HG03060 (cell line): Measurements from ENCODE around the gene TRIM37.
"Not testable (repeated sequence)": the region's sequence is repeated elsewhere in the genome, so short reads cannot be mapped to it uniquely, and the experiment has no call there.

Experiments
- ATAC-seq: cut with Tn5 transposase; IDR thresholded peaks from one replicate; pipeline ENCODE4 v1.9.1; 2021; ENCODE audit warnings: low read depth, moderate number of reproducible peaks; ENCODE audit not compliant: unreplicated experiment

TRIM37 gene, protein sequence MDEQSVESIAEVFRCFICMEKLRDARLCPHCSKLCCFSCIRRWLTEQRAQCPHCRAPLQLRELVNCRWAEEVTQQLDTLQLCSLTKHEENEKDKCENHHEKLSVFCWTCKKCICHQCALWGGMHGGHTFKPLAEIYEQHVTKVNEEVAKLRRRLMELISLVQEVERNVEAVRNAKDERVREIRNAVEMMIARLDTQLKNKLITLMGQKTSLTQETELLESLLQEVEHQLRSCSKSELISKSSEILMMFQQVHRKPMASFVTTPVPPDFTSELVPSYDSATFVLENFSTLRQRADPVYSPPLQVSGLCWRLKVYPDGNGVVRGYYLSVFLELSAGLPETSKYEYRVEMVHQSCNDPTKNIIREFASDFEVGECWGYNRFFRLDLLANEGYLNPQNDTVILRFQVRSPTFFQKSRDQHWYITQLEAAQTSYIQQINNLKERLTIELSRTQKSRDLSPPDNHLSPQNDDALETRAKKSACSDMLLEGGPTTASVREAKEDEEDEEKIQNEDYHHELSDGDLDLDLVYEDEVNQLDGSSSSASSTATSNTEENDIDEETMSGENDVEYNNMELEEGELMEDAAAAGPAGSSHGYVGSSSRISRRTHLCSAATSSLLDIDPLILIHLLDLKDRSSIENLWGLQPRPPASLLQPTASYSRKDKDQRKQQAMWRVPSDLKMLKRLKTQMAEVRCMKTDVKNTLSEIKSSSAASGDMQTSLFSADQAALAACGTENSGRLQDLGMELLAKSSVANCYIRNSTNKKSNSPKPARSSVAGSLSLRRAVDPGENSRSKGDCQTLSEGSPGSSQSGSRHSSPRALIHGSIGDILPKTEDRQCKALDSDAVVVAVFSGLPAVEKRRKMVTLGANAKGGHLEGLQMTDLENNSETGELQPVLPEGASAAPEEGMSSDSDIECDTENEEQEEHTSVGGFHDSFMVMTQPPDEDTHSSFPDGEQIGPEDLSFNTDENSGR

DNA sequence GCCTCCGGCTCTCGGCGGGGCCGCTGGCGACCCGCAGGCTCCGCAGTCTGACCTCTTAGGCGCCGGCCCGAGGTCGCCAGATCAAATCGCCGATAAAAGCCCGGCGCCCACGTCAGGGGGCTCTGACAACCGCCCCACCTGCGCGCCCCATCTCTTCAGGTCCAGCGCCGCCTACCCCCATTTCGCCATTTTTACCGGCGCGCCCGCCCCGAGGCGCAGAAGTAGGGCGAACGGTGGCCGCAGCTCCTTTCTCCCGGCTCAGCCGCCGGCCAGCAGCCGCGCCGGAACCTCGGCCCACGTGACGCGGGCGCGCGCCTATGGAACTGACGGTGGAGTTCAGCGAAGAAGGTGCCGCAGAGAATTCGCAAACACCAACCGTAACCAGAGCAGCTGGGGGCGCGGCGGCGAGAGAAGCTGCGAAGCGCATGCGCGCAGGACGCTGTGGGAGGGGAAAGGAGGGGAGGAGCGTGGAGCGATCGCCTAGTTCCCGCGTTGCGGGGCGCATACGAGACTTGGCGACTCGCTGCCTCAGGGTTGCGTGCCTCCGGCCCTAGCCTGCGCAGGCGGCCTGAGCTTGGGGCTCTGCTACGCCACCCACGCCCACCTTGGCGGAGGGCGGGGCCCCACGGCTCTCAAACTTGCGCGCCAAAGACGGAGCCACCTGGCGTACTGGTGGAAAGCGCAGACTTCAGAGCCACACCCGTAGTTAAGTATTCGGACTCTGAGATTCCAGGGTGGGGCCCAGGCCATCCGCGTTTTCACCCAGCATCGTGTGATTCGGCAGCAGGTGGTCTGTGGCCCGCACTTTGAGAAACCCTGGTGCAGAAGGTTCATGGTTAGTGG is at the start of gene TRIM37:
Gene TRIM37 (minus strand): TSS at position 418 of the 843 bp plus-strand sequence. CDS start 419 bp downstream, outside the sequence.
- peak; percentile 85 for ATAC-seq

DNA sequence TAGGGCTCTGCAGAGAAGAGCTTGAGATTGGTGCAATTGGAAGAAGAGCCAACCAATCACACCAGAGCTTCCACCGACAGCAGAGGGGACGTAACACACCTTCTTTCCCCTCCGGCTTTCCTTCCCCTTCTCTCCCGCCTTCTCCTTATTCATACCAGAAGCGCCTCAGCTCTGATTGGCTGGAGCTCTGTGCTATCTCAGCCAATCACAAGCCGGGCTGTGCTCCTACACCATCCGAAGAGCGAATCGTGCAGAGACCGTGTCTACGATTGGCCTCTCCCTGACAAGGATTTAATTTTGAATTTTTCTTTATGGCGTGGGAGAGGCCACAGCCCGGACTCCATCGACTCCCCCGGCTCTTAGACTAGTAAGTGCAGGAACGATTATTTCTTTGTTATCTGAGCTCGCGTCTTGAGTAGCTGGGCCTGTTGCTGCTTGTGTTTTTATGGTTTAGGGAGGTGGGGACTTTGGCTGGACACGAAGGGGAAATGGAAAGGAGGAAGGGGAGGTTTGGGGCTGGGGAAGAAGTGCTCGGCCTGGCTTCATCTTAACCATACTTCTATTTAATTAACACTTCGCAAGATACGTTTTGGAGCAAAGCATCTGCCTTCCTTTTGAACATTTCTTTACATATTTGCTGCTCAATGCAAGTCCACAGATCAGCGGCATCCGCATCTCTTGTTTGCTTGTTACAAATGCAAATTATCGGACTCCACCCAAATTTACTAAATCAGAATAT is 48.9 kb upstream of the TRIM37 start, which contains the start of gene PRR11:
Gene PRR11 (plus strand): TSS at position 308 of the 739 bp plus-strand sequence. CDS start 14,007 bp downstream, outside the sequence.
- peak; percentile 91 for ATAC-seq

DNA sequence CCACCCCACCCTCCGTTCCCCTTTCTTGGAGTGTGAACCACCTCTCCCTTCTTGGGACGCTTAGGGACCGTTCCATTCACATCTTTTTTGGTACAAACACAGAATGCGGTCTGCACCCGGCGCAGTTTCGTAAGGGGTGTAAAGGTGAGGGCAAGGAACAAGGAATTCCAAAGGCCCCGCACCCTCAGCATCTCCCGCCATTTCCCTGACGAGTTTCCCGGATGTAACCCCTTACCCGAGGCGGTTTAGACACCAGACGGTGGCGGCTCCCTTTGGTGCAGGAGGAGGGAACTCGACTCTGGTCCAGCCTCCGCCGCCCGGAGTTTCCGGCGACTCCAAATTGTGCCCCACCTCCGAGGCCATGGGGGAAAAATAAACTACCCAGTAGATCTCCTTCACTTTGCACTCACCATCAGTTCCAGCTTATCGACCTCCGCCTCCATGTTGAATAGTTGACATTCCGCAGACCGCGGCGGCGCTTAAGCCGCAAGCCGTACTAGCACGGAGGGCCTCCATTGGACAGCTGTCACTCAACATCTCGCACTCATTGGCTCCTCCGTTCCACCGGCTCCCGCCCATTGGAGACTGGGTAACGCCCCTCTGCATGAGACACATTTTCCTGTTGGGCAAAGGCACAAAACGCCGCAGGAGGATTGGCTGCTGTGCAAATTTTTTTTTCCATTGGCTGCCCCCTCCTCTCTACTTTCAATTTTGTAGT is 48.2 kb upstream of the TRIM37 start, which contains the start of gene SKA2:
Gene SKA2 (minus strand): TSS at position 466 of the 718 bp plus-strand sequence. CDS start 23 bp downstream, at position 443.
- no peak for ATAC-seq

DNA sequence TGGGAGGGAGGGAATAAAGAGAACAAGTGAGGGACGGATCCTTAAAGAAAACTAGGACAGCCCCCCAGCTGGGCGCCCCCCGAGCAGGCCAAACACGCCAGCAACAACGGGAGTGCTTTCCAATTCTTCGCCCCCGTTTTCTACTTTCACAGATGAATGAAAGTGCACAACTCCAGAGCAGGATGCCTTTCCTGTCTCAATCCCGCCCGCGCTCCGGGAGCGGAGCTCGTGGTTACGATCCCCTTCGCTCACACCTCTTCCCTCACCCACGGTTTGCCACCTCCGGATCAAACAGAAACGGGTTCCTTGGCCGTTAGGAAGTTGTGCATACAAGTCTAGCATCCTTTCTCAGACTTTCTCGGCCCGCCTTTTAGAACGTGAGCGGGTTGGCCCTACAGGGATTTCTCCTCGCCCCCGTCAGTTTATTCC is 47.6 kb upstream of the TRIM37 start:
- no peak for ATAC-seq

DNA sequence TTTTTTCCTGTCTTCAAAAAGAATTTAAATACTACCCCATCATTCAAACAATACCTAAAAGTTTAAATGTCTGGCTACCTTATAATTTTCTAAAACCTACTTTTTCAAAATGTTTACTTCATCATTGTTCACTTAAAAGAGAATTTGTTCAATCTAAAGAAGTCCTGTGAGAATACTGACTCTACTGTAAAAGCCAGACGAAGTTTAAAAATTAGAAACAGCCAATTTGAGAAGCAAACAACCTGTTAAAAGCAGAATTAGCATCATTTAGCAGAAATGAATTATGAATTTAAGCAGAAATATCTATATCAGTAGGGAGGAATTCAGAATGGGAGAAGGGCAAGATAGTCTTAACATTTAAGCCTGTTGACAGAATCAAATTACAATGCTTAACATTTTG is 46.2 kb upstream of the TRIM37 start:
- ATAC-seq, result no peak

DNA sequence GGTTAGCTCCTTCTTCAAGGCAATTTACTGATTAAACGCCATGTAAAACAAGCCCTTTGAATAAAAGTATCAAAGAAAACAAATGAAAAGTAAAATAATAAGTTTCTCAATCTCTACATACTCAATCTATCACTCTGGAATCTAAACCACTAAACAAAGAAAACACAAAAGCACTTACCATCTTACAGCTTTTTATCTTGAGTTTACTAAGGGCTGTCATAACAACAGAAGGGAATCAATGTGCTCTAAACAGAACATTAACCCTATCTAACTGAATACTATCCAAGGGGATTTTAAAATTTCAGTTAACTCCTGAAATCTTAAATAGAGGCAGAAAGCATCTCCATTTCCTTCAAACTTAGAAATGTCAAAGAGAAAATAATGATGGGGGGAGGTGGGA is 44.9 kb upstream of the TRIM37 start:
- no peak for ATAC-seq

DNA sequence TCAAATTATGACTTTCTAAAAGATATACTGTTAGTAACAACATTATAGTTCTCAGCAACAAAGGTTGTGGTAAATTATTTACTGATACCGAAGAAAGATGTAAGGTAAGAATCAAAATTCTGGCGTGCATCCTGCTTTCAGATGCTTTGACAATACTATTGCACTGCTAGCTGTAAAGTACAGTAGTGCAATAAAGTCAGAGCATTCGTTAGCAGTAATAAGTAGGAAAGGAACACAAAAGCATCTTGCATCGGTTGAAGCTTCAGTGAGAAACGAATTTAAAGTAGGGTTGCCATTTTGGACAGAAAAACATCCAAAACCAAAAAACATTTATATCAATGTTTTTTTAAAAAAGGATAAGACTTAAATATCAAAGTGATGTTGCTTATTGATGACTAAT is 44.3 kb upstream of the TRIM37 start:
- ATAC-seq, result no peak

DNA sequence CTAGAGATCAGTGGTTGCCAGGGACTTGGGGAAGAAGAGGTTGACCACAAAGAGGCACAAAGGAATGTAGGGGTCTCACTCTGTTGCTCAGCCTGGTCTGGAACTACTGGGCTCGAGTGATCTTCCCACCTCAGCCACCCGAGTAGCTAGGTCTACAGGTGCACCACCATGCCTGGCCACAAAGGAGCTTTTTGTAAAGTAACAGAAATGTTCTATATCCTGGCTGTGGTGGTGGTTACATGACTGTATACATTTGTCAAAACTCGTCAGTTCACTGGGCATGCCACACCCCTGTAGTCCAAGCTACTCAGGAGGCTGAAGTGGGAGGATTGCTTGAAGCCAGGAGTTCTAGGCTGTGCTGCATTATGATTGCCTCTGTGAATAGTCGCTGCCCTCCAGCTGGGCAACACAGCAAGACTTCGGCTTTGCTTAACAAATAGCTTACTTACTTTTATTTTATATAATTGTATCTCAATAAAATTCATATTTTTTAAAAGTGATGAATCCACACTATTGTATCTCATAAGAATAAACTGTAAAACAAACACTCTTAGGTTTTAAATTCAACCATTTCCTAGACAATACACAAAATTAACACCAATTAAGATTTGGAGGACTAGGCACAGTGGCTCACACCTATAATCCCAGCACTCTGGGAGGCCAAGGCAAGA is 43.3 kb upstream of the TRIM37 start:
- ATAC-seq, result no peak

DNA sequence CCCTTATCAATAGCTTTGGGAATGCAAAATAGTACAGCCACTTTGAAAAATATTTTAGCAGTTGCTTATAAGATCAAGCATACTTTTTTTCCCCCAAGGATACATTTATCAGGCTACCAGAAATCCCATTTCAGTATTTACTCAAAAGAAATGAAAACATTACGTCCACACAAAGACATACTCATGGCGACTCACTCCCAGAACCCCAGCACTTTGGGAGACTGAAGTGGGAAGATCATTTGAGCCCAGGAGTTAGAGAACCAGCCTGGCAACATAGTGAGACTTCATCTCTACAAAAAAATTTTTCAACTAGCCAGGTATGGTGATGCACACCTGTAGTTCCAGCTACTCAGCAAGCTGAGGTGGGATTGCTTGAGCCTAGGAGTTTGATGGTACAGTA is 42.4 kb upstream of the TRIM37 start:
- ATAC-seq, result no peak

DNA sequence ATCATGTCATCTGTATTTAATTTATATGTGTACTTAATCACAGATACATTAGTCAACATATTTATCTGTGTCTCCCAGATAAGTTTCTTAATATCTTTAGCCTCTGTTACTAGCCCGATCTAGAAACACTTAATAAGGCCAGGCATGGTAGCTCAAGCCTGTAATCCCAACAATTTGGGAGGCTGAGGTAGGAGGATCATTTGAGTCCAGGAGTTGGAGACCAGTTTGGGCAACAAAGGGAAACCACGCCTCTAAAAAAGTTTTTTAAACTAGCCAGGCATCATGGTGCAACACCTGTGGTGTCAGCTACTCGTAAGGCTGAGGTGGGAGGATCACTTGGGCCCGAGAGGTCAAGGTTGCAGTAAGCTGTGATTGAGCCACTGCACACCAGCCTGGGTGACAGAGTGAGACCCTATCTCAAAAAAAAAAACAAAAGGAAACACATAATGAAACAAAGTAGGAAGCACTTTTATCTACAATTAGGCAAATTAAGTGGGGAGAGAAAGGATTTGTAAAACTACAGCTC is 39.0 kb upstream of the TRIM37 start:
- no peak for ATAC-seq

DNA sequence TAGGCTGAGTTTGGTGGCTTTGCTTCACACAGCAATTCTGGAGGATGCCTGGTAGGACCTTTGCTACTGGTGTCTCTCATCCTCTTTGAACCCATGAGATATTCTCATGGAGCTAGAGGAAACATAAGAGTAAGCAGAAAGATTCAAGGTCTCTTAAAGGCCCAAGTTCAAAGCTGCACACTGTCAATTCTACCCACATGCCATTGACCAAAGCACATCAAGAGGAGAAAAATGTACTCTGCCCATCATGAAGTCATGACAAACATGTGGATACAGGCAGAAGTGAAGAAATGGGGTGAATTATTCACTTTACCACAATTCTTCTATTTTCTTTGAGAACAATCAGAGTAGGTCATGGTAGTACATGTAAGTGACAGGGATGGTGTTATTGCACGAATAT is 35.2 kb upstream of the TRIM37 start:
- ATAC-seq, result no peak

DNA sequence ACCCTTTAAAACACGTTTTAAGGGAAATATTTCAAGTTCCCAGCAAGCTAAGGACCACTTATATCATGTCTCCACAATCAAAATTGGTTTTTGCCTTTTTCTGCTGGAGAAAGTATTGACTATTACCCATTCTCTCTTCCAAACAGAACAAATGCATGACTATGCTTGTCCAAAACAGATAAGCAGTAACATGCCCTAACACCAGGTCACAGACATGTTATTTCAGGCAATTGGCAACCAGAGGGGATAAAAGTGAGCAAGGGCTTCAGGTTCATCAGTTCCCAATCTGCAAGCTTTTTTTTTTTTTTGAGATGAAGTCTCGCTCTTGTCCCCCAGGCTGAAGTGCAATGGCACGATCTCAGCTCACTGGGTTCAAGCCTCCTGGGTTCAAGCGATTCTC is 33.3 kb upstream of the TRIM37 start:
- ATAC-seq, result no peak

DNA sequence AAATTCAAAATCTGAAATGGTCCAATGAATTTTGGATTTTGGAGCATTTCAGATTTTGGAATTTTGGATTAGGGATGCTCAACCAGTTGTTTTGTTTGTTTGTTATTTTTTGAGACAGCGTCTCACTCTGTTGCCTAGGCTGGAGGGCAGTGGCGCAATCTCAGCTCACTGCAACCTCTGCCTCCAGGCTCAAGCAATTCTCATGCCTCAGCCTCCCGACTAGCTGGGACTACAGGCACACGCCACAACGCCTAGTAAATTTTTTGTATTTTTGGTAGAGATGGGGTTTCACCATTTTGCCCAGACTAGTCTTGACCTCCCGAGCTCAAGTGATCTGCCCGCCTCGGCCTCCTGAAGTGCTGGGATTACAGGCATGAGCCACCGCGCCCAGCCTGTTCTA is 31.7 kb upstream of the TRIM37 start:
- ATAC-seq, result not testable (repeated sequence)

DNA sequence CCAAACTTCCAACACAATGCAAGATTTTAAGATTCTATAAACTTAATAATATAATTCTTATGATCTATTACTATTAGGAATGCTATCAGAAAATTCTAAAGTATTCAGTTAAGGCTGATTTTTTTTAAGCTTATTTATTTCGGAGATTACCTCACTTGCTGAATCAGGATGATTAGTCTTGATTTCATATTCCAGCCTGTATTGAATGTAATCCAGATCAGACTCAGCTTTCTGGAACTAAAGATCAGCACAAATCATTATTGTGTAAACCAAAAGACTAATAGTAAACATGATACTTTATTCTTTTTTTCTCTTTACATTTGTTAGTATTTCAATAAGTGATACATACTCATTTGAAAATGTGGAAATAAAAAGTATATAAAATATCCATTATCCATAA is 24.5 kb upstream of the TRIM37 start:
- no peak for ATAC-seq

DNA sequence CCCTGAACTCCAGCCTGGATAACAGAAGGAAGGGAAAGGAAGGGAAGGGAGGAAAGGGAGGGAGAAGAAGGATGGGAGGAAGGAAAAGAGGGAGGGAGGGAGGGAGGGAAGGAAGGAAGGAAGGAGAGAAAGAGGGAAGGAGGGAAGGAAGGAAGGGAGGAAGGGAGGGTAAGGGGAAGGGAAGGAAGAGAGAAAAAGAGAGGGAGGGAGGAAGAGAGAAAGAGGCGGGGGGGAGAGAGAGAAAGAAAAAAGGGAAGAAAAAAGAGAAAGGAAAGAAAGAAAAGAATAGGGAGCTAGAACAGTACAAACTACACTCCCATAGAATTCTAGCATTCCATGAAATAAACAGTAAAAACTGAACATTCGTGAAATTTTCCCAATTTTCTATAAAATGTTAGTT is 23.1 kb upstream of the TRIM37 start:
- ATAC-seq, result no peak

DNA sequence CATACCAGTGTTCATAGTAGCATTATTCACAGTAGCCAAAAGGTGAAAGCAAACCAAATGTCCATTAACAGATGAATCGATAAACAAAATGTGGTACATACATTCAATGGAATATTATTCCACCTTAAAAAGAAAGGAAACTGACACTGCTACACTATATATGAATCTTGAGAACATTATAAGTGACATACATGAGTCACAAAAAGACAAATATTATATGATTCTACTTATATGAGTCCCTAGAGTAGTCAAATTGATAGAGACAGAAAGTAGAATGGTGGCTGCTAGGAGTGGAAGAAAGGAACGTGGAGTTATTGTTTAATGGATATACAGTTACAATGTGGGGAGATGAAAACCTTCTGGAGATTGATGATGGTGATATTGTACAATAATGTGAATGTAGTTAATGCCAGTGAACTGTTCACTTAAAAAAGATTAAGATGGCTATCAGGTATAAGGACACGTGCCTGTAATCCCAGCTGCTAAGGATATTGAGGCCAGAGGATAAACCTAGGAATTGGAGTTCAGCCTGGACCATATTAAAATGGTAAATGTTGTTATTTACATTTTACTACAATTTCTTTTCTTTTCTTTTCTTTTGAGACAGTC is 20.2 kb upstream of the TRIM37 start:
- ATAC-seq, result no peak

DNA sequence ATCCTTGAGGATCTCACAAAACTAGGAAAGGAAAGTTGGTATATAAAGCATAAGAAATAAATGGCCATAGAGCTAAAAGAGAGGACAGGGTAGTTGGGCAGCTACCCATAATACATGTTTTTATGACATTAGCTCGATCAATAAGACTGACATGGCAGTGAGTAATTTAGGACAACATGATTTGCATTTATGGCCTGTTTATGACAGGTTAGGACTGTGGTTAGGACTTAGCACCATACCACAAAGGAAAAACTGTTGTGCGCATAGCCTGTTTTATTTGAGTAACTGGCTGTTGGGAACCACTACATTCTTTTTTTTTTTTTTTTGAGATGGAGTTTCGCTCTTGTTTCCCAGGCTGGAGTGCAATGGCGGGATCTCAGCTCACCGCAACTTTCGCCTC is 18.0 kb upstream of the TRIM37 start:
- ATAC-seq, result peak; percentile 47
